AG10803 (cell line): Measurements from ENCODE around the gene CALY.

Experiments used
- DNase-seq: peaks from one replicate; pipeline ENCODE4 v3.0.0; 2010; ENCODE audit warnings: low read depth
- H3K4me3 ChIP-seq: 2 replicates; pipeline ENCODE4 v1.5.1; 2011; ENCODE audit warnings: mild to moderate bottlenecking, low read length, control low read depth
- CTCF ChIP-seq: conservative IDR thresholded peaks from 2 replicates; pipeline ENCODE4 v1.5.1; 2011; ENCODE audit warnings: mild to moderate bottlenecking, low read length, control low read depth, inconsistent platforms

CALY gene

GRCh38 chr10:133365461-133366129, 28.9 kb upstream of the CALY start:
- no peak overlapping the region for H3K4me3 ChIP-seq
- no peak for TF ChIP-seq CTCF
- no peak for DNase-seq

- DNase-seq, result no peak
- no peak for TF ChIP-seq CTCF
- no peak overlapping the region for H3K4me3 ChIP-seq
These were observed 28.1 kb upstream of the CALY start for GRCh38 chr10:133364645-133365431.

GRCh38 chr10:133362846-133363245, 26.1 kb upstream of the CALY start:
- no peak for DNase-seq
- TF ChIP-seq CTCF, result no peak
- H3K4me3 ChIP-seq, result no peak overlapping the region

GRCh38 chr10:133361773-133362441, 25.2 kb upstream of the CALY start:
- TF ChIP-seq CTCF, result no peak
- no peak overlapping the region for H3K4me3 ChIP-seq
- no peak for DNase-seq

- TF ChIP-seq CTCF, result no peak
- H3K4me3 ChIP-seq, result no peak overlapping the region
- DNase-seq, result no peak
These were observed 24.5 kb upstream of the CALY start for GRCh38 chr10:133361227-133361626.

- TF ChIP-seq CTCF, result no peak
- H3K4me3 ChIP-seq, result no peak overlapping the region
- DNase-seq, result no peak
These were observed 23.4 kb upstream of the CALY start for GRCh38 chr10:133359972-133360610.
